ENCODE measurements around the gene PCDHGA2.
"Not testable (repeated sequence)": the region's sequence is repeated elsewhere in the genome, so short reads cannot be mapped to it uniquely, and the experiment has no call there.

Gene PCDHGA2

DNA sequence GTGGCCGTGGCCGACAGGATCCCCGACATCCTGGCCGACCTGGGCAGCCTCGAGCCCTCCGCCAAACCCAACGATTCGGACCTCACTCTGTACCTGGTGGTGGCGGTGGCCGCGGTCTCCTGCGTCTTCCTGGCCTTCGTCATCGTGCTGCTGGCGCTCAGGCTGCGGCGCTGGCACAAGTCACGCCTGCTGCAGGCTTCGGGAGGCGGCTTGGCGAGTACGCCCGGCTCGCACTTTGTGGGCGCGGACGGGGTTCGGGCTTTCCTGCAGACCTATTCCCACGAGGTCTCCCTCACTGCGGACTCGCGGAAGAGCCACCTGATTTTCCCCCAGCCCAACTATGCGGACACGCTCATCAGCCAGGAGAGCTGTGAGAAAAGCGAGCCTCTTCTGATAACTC is 7.5 kb downstream of the PCDHGA2 start:
- DNase-seq (ENCODE audit: low read depth in 2 of 2), result not testable (repeated sequence)

DNA sequence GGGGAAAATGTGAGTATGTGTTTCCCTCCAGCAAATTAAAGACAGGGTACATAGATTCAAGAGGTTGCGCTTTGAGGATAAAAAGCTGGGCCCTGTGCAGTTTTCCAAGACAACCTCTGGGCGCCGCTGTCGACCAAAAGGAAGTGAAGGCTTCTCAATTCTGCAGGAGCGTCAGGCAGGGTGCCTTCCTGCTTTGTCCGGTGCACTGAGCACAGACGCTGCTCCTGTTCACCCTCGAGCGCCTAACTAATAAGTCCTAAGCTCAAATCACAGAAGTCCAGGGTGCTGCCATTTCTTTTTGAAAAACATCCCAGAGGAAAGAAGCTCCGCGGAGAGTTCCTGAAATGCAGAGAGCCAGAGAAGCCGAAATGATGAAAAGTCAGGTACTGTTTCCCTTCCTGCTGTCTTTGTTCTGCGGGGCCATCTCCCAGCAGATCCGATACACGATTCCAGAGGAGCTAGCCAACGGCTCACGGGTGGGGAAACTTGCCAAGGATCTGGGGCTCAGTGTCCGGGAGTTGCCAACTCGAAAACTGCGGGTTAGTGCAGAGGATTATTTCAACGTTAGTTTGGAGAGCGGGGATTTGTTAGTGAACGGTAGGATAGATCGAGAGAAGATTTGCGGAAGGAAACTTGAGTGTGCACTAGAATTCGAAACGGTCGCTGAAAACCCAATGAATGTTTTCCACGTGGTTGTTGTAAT is 11.5 kb downstream of the PCDHGA2 start, which contains the start of gene PCDHGB1:
Gene PCDHGB1 (plus strand): TSS at position 183 of the 703 bp plus-strand sequence. CDS start 162 bp downstream, at position 345.
- DNase-seq (ENCODE audit: low read depth in 2 of 2), result no peak

DNA sequence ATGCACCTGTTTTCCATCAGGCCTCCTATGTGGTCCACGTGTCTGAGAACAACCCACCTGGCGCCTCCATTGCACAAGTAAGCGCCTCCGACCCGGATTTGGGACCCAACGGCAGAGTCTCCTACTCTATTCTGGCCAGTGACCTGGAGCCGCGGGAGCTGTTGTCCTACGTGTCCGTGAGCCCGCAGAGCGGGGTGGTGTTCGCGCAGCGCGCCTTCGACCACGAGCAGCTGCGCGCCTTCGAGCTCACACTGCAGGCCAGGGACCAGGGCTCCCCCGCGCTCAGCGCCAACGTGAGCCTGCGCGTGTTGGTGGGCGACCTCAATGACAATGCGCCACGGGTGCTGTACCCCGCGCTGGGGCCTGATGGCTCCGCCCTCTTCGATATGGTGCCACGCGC is 13.0 kb downstream of the PCDHGA2 start:
- no peak for DNase-seq (ENCODE audit: low read depth in 2 of 2)

DNA sequence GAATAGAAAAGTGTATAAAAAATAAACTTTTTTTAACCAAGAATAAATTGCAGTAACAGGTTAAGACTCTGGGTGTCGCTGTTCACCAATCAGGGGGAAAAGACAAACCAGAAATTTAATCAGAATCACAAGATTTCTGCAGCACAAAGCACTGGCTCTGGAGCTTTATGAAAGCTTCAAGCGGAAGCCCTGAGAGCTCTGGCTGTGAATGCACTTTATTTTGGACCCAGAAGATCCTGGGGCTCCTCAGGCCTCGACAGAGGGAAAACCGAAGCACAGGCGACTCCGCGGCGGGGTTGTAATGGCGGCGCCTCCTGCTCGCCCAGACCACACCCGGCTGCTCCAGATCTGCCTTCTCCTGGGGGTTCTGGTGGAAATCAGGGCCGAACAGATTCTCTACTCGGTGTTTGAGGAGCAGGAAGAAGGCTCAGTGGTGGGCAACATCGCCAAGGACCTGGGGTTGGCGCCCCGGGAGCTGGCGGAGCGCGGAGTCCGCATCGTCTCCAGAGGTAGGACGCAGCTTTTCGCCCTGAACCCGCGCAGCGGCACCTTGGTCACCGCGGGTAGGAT is 16.4 kb downstream of the PCDHGA2 start, which contains the start of gene PCDHGA4:
Gene PCDHGA4 (plus strand): TSS at position 122 of the 570 bp plus-strand sequence. CDS start 87 bp downstream, at position 209.
- DNase-seq (ENCODE audit: low read depth in 2 of 2), result no peak

DNA sequence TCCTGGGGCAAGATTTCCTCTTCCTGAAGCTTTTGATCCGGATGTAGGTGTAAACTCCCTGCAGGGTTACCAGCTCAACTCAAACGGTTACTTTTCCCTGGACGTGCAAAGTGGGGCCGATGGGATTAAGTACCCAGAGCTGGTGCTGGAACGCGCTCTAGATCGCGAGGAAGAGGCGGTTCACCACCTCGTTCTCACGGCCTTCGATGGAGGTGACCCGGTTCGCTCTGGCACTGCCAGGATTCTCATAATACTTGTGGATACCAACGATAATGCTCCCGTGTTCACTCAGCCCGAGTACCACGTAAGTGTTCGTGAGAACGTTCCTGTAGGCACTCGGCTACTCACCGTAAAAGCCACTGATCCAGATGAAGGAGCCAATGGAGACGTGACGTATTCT is 17.1 kb downstream of the PCDHGA2 start:
- no peak for DNase-seq (ENCODE audit: low read depth in 2 of 2)

DNA sequence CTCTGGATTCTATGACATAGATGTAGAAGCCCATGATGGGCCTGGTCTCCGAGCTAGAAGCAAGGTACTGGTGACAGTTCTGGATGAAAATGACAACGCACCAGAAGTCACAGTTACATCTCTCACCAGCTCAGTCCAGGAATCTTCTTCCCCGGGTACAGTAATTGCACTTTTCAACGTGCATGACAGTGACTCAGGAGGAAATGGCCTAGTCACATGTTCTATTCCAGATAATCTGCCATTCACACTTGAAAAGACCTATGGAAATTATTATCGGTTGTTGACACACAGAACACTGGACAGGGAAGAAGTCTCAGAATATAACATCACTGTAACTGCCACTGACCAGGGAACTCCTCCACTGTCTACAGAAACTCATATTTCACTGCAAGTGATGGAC is 17.6 kb downstream of the PCDHGA2 start:
- no peak for DNase-seq (ENCODE audit: low read depth in 2 of 2)

DNA sequence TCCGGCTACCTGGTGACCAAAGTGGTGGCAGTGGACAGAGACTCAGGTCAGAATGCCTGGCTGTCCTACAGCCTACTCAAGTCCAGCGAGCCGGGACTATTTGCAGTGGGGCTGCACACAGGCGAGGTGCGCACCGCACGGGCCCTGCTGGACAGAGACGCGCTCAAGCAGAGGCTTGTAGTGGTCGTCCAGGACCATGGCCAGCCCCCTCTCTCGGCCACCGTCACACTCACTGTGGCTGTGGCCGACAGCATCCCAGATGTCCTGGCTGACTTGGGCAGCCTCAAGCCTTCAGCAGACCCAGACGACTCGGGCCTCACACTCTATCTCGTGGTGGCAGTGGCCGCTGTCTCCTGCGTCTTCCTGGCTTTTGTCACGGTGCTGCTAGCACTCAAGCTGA is 18.4 kb downstream of the PCDHGA2 start:
- no peak for DNase-seq (ENCODE audit: low read depth in 2 of 2)

DNA sequence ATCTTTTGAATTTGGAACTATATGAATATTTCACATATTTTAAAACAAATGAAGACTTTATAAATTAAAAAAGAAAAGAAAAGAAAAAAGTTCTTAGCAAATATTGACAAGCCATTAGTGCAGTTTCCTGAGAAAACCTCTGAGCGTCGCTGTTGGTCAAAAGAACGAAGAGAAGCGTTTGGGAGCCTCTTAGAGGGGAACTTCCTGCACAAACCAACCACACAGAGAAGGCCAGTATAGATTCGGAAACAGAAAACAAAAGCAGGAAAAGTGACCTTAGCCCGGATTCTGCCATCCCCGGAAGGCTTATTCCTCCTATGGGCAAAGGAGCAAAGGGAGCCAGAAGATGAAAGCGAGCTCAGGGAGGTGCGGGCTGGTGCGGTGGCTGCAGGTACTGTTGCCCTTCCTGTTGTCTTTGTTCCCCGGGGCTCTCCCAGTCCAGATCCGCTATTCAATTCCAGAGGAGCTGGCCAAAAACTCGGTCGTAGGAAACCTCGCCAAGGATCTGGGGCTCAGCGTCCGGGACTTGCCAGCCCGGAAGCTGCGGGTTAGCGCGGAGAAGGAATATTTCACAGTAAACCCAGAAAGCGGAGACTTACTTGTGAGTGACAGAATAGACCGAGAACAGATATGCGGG is 21.3 kb downstream of the PCDHGA2 start, which contains the start of gene PCDHGB2:
Gene PCDHGB2 (plus strand): TSS at position 205 of the 637 bp plus-strand sequence. CDS start 142 bp downstream, at position 347.
- DNase-seq (ENCODE audit: low read depth in 2 of 2), result no peak

DNA sequence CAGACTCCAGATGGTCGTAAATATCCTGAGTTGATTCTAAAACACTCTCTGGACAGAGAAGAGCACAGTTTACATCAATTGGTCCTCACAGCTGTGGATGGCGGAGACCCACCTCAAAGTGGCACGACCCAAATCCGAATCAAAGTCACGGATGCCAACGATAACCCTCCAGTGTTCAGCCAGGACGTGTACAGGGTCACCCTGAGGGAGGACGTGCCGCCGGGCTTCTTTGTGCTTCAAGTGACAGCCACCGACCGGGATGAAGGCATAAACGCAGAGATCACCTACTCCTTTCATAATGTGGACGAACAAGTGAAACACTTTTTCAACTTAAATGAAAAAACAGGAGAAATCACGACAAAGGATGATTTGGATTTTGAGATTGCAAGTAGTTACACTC is 22.1 kb downstream of the PCDHGA2 start:
- no peak for DNase-seq (ENCODE audit: low read depth in 2 of 2)

DNA sequence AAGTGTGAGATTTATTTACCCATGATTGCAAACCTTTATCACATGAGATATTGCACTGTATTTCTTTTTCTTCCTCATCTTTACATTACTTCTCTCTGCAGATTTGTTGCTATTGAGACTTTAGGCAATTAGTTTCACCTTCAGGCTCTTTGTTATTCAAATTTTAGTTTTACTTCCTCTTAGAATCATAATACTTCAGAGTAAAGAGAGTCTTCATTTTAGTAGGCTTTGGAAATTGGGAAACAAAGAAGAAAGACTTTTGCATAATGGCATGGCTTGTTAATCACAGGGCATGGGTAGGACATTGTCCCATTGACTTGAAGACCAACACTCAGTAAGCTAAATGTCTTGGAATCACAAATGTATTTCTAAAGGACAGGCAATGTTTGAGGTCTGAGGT is 24.2 kb downstream of the PCDHGA2 start:
- DNase-seq (ENCODE audit: low read depth in 2 of 2), result no peak

DNA sequence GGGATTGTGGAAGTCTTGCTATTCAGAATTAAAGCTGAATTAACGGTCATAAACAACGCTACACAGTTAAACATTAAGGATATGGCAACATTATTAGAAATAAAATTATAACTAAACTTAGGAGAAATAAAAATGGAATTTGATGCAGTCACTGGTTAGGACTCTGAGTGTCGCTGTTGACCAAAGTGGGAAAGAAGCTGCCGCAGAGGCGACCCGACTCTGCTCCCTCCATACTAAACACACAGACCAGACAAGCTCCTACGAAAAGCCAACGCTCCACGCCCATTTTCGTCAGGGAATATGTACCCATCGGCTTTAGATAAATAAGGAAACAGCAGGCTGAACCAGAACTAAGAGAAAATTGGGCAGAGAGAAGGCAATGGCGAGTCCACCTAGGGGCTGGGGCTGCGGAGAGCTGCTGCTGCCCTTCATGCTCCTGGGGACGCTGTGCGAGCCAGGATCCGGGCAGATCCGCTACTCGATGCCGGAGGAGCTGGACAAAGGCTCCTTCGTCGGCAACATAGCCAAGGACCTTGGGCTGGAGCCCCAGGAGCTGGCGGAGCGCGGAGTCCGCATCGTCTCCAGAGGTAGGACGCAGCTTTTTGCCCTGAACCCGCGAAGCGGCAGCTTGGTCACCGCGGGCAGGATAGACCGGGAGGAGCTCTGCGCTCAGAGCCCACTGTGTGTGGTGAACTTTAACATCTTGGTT is 25.5 kb downstream of the PCDHGA2 start, which contains the start of gene PCDHGA5:
Gene PCDHGA5 (plus strand): TSS at position 211 of the 709 bp plus-strand sequence. CDS start 169 bp downstream, at position 380.
- DNase-seq (ENCODE audit: low read depth in 2 of 2), result no peak

DNA sequence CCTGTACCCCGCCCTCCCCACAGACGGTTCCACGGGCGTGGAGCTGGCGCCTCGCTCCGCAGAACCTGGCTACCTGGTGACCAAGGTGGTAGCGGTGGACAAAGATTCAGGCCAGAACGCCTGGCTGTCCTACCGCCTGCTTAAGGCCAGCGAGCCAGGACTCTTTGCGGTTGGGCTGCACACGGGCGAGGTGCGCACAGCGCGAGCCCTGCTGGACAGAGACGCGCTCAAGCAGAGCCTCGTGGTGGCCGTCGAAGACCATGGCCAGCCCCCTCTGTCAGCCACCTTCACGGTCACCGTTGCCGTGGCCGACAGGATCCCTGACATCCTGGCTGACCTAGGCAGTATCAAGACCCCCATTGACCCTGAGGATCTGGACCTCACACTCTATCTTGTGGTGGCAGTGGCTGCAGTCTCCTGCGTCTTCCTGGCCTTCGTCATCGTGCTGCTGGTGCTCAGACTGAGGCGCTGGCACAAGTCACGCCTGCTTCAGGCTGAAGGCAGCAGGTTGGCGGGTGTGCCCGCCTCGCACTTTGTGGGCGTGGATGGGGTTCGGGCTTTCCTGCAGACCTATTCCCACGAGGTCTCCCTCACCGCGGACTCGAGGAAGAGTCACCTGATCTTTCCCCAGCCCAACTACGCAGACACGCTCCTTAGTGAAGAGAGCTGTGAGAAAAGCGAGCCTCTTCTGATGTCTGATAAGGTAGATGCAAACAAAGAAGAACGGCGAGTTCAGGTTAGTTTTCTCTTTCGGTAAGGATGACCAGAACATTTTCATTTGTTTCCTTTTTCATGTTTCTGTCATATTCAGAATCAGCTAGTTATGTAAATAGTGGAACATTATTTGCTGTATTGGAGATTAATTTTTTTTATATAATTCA is 27.7 kb downstream of the PCDHGA2 start:
- no peak for DNase-seq (ENCODE audit: low read depth in 2 of 2)

DNA sequence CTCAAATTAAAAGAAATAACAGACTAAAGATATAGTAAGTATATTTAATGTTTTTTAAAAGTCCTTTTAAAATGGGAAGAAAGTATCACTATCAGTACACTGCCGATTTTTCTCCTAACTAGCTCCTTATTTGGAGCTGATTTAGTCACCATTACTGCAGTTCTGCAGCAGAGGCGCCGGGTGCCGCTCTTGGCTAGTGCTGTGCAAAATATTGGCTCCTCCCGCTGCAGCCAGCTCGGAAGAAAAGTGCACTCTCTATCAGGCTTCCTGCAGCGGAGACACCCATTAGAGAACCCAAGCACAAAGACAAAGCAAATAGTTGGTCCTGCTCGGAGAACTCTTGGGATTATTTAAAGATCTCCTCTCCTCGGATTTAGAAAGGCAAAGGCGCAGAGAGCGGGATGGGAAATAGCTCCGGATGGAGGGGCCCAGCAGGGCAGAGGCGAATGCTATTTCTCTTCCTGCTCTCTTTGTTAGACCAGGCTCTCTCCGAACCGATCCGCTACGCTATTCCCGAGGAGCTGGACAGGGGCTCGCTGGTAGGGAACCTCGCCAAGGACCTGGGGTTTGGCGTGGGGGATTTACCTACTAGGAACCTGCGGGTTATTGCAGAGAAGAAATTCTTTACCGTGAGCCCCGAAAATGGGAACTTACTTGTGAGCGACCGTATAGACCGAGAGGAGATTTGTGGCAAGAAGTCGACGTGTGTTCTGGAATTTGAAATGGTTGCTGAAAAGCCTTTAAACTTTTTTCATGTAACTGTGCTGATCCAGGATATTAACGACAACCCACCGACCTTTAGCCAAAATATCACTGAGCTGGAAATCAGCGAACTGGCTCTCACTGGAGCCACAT is 31.7 kb downstream of the PCDHGA2 start, which contains the start of gene PCDHGB3:
Gene PCDHGB3 (plus strand): TSS at position 249 of the 855 bp plus-strand sequence. CDS start 153 bp downstream, at position 402.
- DNase-seq (ENCODE audit: low read depth in 2 of 2), result no peak

DNA sequence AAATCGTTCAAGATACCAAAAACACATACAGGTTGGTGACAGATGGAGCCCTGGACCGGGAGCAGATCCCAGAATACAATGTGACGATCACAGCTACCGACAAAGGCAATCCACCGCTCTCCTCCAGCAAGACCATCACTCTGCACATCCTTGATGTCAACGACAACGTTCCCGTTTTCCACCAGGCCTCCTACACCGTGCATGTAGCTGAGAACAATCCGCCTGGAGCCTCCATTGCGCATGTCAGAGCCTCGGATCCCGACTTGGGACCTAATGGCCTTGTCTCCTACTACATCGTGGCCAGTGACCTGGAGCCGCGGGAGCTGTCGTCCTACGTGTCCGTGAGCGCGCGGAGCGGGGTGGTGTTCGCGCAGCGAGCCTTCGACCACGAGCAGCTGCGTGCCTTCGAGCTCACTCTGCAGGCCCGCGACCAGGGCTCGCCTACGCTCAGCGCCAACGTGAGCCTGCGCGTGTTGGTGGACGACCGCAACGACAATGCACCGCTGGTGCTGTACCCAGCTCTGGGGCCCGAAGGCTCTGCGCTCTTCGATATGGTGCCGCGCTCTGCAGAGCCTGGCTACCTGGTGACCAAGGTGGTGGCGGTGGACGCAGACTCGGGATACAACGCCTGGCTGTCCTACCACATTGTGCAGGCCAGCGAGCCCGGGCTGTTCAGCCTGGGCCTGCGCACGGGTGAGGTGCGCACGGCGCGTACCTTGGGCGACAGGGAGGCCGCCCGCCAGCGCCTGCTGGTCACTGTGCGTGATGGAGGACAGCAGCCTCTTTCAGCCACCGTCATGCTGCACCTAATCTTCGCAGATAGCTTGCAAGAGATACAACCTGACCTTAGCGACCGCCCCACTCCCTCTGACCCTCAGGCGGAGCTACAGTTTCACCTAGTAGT is 33.3 kb downstream of the PCDHGA2 start:
- no peak for DNase-seq (ENCODE audit: low read depth in 2 of 2)

DNA sequence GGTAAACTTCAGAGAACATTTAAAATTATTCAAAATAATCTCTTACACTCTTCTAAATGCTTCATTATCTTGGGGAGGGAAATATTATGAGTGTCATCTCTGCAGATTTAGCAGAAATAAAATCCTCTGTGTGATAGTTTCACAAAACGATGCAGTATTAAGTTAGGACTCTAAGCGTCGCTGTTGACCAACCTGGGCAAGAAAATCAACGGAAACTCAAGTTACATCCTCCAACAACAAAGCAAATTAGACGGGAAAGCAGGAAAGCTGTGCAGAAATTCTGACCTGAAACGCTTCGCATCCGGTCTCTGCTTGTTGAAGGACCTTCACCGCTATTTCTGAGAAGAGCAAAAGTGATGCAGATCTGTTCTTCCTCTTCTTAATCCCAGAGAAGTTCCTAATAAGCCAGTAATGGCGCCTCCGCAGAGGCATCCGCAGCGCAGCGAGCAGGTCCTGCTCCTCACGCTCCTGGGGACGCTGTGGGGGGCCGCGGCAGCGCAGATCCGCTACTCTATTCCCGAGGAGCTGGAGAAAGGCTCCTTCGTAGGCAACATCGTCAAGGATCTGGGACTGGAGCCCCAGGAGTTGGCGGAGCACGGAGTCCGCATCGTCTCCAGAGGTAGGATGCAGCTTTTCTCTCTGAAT is 35.2 kb downstream of the PCDHGA2 start, which contains the start of gene PCDHGA6:
Gene PCDHGA6 (plus strand): TSS at position 219 of the 645 bp plus-strand sequence. CDS start 193 bp downstream, at position 412.
- no peak for DNase-seq (ENCODE audit: low read depth in 2 of 2)

DNA sequence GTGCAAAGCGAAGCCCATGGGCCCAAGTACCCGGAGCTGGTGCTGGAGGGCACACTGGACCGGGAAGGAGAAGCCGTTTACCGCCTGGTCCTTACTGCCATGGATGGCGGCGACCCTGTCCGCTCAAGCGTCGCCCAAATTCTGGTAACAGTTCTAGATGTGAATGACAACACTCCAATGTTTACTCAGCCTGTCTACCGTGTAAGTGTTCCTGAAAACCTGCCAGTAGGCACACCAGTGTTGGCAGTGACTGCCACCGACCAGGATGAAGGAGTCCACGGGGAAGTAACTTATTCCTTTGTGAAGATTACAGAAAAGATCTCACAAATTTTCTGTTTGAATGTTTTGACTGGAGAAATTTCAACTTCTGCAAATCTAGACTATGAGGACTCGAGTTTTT is 36.1 kb downstream of the PCDHGA2 start:
- DNase-seq (ENCODE audit: low read depth in 2 of 2), result no peak

DNA sequence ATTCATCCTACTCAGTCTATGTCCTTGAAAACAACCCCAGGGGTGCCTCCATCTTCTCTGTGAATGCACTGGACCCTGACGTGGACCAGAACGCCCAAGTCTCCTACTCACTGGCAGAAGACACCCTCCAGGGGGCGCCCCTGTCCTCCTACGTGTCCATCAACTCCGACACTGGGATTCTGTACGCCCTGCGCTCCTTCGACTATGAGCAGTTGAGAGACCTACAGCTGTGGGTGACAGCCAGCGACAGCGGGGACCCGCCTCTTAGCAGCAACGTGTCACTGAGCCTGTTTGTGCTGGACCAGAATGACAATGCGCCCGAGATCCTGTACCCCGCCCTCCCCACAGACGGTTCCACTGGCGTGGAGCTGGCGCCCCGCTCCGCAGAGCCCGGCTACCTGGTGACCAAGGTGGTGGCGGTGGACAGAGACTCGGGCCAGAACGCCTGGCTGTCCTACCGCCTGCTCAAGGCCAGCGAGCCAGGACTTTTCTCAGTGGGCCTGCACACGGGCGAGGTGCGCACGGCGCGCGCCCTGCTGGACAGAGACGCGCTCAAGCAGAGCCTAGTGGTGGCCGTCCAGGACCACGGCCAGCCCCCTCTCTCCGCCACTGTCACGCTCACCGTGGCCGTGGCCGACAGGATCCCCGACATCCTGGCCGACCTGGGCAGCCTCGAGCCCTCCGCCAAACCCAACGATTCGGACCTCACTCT is 37.0 kb downstream of the PCDHGA2 start:
- not testable (repeated sequence) for DNase-seq (ENCODE audit: low read depth in 2 of 2)
